Kasumi-1 (cell line): ENCODE data around the gene LCN9.
"Not testable (repeated sequence)": the region's sequence is repeated elsewhere in the genome, so short reads cannot be mapped to it uniquely, and the experiment has no call there.

Experiments used
- DNase-seq, 2 experiments: peaks; one replicate each; lab custom pipeline; 2025; lab: John Stamatoyannopoulos, UW

The LCN9 gene, protein sequence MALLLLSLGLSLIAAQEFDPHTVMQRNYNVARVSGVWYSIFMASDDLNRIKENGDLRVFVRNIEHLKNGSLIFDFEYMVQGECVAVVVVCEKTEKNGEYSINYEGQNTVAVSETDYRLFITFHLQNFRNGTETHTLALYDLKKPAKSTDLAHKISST

DNA sequence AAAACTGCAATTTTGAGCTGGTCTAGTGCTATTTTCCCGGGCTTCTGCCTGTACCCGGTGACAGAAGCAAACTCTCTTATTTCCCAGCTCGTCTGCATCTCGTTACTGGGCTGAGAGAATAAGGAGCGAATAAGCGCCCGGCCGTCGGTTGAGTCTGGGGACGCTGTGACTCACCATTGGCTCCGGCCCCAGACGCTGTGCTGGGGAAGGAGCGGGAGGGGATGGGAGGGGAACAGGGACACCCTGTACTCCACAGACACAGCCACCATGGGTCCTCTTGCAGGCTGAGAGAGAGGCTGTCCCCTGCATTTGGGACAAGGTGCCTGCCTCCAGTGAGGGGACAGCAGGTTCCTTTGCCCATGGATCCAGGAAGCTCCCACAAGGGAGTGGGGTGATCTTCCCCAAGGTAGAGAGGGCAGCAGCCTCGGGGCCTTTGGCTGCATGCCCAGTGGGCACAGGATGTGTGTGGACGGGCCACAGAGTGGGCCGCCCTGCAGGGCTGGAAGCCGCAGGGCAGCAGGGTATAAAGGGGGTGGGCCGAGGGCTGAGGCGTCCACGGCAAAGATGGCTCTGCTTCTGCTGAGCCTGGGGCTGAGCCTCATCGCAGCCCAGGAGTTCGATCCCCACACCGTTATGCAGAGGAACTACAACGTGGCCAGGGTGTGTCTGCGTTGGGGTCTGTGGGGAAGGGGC, at the start of gene LCN9:
LCN9 (plus strand) TSS at position 552 of the 693 bp plus-strand sequence; CDS start at position 565, 13 bp downstream.
- no peak for DNase-seq

- no peak for DNase-seq
Observed at GRCh38 chr9:135613946-135614805, 48.9 kb upstream of the LCN9 start.

- no peak for DNase-seq
Observed at GRCh38 chr9:135614821-135615665, 48.1 kb upstream of the LCN9 start.

DNA sequence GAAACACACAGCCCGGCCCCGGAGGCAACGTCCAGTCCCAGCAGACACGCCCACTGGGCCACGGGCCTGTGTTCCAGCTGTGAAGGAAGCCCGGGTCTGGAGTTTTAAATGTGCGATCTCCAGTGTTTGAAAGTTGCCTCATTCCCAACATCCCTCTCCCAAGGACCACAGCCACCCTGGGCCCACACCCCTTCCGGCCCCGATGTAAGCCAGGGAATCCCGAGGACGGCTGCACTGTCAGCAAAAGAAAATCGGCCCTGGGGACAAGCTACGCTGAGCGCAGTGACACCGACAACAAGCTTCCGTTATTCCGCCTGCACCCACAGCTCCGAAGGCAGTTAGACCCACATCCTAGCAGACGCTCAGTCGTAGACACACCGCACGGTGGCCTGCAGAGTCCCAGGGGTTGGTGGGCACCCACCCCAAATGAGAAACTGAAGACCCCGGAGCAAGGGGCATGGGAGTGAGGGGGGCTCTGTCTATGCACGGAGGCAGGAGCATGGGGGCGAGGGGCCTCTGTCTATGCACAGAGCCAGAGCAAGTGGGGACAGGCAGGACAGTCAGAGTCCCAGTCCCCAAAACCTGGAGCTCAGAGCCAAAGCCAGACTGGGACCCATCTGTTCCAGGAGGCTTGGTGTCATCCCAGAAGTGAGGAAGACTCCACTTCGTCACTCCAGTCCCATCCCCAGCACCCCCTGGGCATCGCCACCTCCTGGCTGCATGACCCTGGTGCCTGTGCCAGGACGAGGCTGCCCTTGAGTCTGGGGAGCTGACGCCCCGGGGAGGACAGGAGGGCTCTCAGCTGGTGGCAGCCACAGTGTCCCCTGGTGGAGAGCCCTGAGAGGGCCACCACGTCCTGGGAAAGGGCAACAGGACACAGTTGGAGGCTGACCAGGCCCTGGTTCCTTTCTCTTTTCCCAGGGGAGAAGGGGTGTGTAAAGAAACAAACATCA, 47.2 kb upstream of the LCN9 start:
- DNase-seq, result no peak

GRCh38 chr9:135616619-135617537, 46.2 kb upstream of the LCN9 start:
- DNase-seq, result no peak

DNA sequence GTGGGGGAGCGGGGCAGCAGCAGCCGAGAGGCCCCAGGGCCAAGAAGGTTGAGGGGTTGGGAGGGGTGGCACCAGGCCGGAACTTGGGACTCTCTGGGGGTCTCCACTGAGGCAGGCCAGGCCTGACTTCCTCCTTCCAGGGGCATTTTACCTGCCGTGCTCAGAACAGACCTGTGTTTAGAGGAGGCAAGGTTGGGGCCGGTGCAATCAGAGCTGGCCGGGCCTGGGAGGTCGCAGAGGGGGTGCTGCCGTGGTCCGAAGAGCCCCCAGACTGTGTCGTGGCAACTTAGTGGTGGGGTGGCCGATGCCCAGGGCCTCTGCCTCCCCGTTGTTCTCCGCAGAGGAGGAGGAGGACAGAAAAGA, 45.6 kb upstream of the LCN9 start:
- no peak for DNase-seq

GRCh38 chr9:135617991-135618411, 45.1 kb upstream of the LCN9 start:
- DNase-seq, result no peak

- no peak for DNase-seq
Observed at GRCh38 chr9:135618866-135619598, 44.1 kb upstream of the LCN9 start.

DNA sequence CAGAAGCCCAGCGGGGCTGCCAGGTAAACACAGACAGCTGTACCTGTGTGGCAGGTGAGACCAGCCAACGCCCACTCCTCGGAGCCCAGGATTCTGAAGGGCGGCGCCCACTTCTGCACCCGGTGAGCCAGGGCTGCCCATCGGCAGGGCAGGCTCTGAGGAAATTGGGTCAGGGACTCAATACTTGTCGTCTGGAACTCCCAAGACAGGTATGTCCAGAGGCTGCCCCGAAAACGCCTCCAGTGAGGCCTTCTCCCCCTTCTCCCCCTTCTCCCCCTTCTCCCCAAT, 43.6 kb upstream of the LCN9 start:
- DNase-seq, result no peak

DNA sequence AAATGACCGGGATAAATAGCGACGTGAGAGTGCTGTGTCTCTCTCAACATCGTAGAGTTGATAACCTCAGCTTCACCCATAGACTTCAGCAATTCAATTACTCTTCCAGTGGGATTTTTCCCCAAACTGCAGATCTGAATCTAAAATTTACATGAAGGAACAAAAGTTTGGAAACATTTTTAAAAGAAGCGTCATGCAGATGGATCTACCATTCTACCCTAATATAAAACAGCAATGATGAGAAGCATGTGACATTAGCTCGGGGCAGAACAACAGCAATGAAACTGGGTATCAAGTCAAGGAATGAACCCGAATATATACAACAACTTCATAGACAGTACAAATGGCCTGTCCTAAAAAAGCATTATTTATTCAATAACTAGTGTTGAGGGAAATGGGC, 42.6 kb upstream of the LCN9 start:
- DNase-seq, result no peak

GRCh38 chr9:135622415-135623020, 40.6 kb upstream of the LCN9 start:
- no peak for DNase-seq

GRCh38 chr9:135624282-135624681, 38.8 kb upstream of the LCN9 start:
- no peak for DNase-seq

DNA sequence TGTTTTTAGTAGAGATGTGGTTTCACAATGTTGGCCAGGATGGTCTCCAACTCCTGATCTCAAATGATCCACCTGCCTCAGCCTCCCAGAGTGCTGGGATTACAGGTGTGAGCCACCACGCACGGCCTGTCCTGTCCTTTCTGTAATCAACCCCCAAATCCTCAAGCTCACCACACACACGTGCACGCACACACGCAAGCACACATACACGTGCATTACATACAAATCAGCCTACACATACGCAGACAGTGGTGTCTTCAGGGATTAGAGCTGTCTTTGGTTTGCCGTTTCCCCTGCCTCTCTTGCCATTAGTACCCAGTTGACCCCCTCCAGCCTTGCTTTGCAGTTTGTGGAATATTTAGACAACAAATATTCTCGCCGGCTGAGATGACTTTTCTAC, 30.3 kb upstream of the LCN9 start:
- DNase-seq, result no peak

DNA sequence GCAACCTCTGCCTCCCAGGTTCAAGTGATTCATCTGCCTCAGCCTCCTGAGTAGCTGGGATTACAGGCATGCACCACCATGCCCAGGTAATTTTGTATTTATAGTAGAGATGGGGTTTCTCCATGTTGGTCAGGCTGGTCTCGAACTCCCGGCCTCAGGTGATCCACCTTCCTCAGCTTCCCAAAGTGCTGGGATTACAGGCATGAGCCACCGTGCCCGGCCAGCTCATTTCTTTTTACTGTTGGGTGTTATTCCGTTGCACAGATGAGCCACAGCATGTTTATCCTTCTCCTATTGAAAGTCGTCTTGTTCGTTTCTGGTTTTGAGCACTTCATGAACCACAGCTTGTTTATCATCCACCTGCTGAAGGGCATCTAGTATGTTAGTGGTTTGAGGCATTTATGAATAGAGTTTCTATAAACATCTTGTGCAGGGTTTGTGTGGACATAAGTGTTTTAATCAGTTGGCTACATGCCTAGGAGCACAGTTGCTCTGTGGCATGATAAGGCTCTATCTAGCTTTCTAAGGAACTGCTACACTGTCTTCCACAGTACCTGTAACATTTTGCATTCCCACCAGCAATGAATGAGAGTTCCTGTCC, 26.1 kb upstream of the LCN9 start:
- not testable (repeated sequence) for DNase-seq

DNA sequence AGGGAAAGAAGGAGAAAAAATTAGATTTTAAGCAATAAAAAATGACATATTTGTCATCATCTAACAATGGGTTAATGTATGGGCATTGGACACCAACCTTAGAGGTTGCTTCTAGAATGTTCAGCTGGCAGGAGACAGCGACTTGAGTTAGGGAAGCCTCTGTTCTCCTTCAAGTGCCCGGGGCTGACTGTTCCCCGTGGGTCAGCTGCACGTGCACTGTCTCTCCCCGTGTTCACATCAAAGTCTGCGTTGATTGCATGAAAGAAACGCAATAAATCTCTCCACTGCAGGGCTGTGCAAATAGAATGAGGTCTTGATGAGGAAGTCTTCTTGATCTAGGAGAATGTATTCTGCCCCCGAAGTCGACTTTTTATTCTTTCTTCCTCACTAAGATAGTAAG, 23.9 kb upstream of the LCN9 start, which contains the start of gene GLT6D1:
GLT6D1 (minus strand) TSS at position 345 of the 400 bp plus-strand sequence. CDS start 353 bp downstream, outside the sequence.
- no peak for DNase-seq

- no peak for DNase-seq
Observed at GRCh38 chr9:135641047-135641446, 22.1 kb upstream of the LCN9 start.

- no peak for DNase-seq
Observed at GRCh38 chr9:135641745-135642144, 21.4 kb upstream of the LCN9 start.

DNA sequence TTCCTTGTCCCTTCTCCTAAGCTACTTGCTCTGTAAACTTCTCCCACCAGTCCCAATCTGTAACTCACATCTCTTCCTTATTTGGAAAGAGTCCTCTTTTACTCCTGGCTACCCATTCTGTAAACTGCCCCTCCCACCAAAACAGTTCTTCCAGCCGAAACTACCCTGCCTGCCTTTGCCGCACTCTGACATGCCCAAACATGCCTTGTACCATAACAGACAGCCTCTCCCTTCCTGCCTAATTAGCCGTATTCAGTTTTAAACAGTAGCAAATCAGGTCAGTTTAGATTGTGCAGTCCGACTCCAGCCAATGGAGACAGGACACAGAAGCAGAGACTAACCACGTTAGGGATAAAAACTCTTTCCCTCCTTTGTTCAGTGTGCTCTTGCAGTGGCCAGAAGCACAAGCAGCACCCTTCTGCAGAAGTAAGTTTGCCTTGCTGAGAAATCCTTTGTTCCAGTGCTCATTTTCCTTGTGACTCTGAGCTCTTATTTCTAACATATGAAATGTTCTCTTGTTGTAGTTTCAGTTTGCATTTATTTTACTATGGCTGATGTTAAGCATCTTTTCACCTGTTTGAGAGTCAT, 18.4 kb upstream of the LCN9 start:
- DNase-seq, result no peak
